Prostate gland (tissue), 2 donors: Measurements from ENCODE around the gene GRIK3.

Experiments used
- POLR2A ChIP-seq: fragments of 450-650 bp; IDR thresholded peaks from one replicate; pipeline ENCODE4 v1.6.1; 2016; ENCODE audit warnings: antibody characterized with exemption, mild to moderate bottlenecking
- TF ChIP-seq, protein P1 (sequence below), 4 experiments: fragments of 200-600 bp in 2 of 4; fragments of 450-650 bp in 2 of 4; sonication (generic) in 2 of 4; IDR thresholded peaks; 1 replicate in 3 of 4; 2 replicates in 1 of 4; pipeline ENCODE4 v1.5.1; 2016 to 2019; ENCODE audit warnings: antibody characterized with exemption in 4 of 4, mild to moderate bottlenecking in 2 of 4, moderate library complexity in 2 of 4

DNA sequence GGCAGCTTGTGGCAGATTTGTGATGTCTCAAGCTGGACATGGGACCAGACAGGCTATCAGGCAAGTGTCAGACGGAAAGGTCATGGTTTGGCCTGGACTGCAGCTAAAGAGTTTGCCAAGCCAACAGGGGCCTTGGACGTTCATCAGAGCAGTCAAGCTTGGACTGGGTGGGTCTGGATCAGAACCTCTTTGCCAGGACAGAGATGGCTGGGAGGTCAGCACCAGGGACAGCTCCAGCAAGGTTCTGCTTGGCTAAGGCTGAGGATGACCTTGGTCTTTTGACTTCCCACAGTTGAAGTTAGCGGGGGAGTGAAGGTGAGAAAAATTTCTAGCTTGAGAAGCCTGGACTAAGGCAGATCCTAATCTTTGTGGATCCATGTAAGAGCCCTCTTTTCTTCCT lies 68.1 kb downstream of the GRIK3 start:
- TF ChIP-seq, protein P1, sequence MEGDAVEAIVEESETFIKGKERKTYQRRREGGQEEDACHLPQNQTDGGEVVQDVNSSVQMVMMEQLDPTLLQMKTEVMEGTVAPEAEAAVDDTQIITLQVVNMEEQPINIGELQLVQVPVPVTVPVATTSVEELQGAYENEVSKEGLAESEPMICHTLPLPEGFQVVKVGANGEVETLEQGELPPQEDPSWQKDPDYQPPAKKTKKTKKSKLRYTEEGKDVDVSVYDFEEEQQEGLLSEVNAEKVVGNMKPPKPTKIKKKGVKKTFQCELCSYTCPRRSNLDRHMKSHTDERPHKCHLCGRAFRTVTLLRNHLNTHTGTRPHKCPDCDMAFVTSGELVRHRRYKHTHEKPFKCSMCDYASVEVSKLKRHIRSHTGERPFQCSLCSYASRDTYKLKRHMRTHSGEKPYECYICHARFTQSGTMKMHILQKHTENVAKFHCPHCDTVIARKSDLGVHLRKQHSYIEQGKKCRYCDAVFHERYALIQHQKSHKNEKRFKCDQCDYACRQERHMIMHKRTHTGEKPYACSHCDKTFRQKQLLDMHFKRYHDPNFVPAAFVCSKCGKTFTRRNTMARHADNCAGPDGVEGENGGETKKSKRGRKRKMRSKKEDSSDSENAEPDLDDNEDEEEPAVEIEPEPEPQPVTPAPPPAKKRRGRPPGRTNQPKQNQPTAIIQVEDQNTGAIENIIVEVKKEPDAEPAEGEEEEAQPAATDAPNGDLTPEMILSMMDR (IDR thresholded peaks at IDR 0.05): no peak
- no peak for TF ChIP-seq POLR2A
